GM21528 (cell line): ENCODE measurements around the gene ITGA8.
"Not testable (repeated sequence)": the region's sequence is repeated elsewhere in the genome, so short reads cannot be mapped to it uniquely, and the experiment has no call there.

Source experiments
- ATAC-seq: cut with Tn5 transposase; IDR thresholded peaks from one replicate; pipeline ENCODE4 v1.9.1; 2021; ENCODE audit warnings: mild to moderate bottlenecking, moderate library complexity; ENCODE audit not compliant: unreplicated experiment, low FRiP score

Gene ITGA8

GRCh38 chr10:15695852-15696251, 23.9 kb downstream of the ITGA8 start:
- ATAC-seq = no peak

GRCh38 chr10:15690031-15690430, 29.7 kb downstream of the ITGA8 start:
- ATAC-seq = no peak

GRCh38 chr10:15684768-15685167, 35.0 kb downstream of the ITGA8 start:
- ATAC-seq = no peak

GRCh38 chr10:15681076-15681475, 38.6 kb downstream of the ITGA8 start:
- ATAC-seq = no peak

- no peak for ATAC-seq
These were observed 40.9 kb downstream of the ITGA8 start for GRCh38 chr10:15678851-15679250.

- ATAC-seq = no peak
These were observed 47.3 kb downstream of the ITGA8 start for GRCh38 chr10:15672469-15672868.

GRCh38 chr10:15670880-15671279, 48.8 kb downstream of the ITGA8 start:
- ATAC-seq = no peak

- no peak for ATAC-seq
These were observed 58.1 kb downstream of the ITGA8 start for GRCh38 chr10:15661574-15661973.

- no peak for ATAC-seq
These were observed 58.7 kb downstream of the ITGA8 start for GRCh38 chr10:15660990-15661389.

GRCh38 chr10:15658069-15658702, 61.5 kb downstream of the ITGA8 start:
- no peak for ATAC-seq

- ATAC-seq = no peak
These were observed 67.0 kb downstream of the ITGA8 start for GRCh38 chr10:15652757-15653156.

- ATAC-seq = no peak
These were observed 67.6 kb downstream of the ITGA8 start for GRCh38 chr10:15652117-15652516.

GRCh38 chr10:15651175-15651574, 68.5 kb downstream of the ITGA8 start:
- no peak for ATAC-seq

GRCh38 chr10:15642095-15642494, 77.6 kb downstream of the ITGA8 start:
- no peak for ATAC-seq

- no peak for ATAC-seq
These were observed 79.1 kb downstream of the ITGA8 start for GRCh38 chr10:15640536-15641085.

- no peak for ATAC-seq
These were observed 83.3 kb downstream of the ITGA8 start for GRCh38 chr10:15636446-15636845.

GRCh38 chr10:15632456-15633091, 87.1 kb downstream of the ITGA8 start:
- no peak for ATAC-seq

GRCh38 chr10:15631205-15631604, 88.5 kb downstream of the ITGA8 start:
- ATAC-seq = not testable (repeated sequence)

GRCh38 chr10:15630353-15630752, 89.4 kb downstream of the ITGA8 start:
- no peak for ATAC-seq

- ATAC-seq = no peak
These were observed 92.0 kb downstream of the ITGA8 start for GRCh38 chr10:15627617-15628196.

- no peak for ATAC-seq
These were observed 92.8 kb downstream of the ITGA8 start for GRCh38 chr10:15626937-15627336.

GRCh38 chr10:15625261-15625660, 94.5 kb downstream of the ITGA8 start:
- ATAC-seq = no peak
